Progenitor cell of endocrine pancreas (in vitro differentiated cells): ENCODE measurements around the gene ECHDC3. TPM values are rescaled to one million over a fixed set of nuclear protein-coding genes. Genes with fewer than 3 reads are reported as not detected.

ENCODE experiments used
- DNase-seq: peaks from one replicate; pipeline ENCODE4 v3.0.0; 2021; ENCODE audit warnings: low spot score; ENCODE audit not compliant: unreplicated experiment
- H3K27ac Mint-ChIP-seq: 2 replicates; pipeline ENCODE4 v1.8.0; 2021; ENCODE audit warnings: mild to moderate bottlenecking, moderate library complexity, mixed read lengths
- H3K27me3 Mint-ChIP-seq: 2 replicates; pipeline ENCODE4 v1.8.0; 2021; ENCODE audit warnings: mixed read lengths
- H3K36me3 Mint-ChIP-seq: 2 replicates; pipeline ENCODE4 v1.8.0; 2022; ENCODE audit warnings: mixed read lengths; ENCODE audit not compliant: insufficient read depth
- H3K4me1 Mint-ChIP-seq: 2 replicates; pipeline ENCODE4 v1.8.0; 2021; ENCODE audit warnings: low read depth, mixed read lengths
- H3K4me3 Mint-ChIP-seq: 2 replicates; pipeline ENCODE4 v1.8.0; 2021; ENCODE audit warnings: low read depth, mild to moderate bottlenecking, moderate library complexity, mixed read lengths
- H3K9me3 Mint-ChIP-seq: 2 replicates; pipeline ENCODE4 v1.8.0; 2021; ENCODE audit warnings: low read depth, mixed read lengths
- CTCF ChIP-seq: fragments of 200-600 bp; sonication (generic); IDR thresholded peaks from one replicate; pipeline ENCODE4 v1.5.0; 2021; ENCODE audit warnings: antibody characterized with exemption, mild to moderate bottlenecking; ENCODE audit not compliant: unreplicated experiment
- total RNA-seq: library from RNA; stranded (reverse); gene quantifications from 2 replicates; pipeline ENCODE4 v1.2.1, GENCODE V29; 2021

The ECHDC3 gene
- total RNA-seq, 1 donor from 2014 or later: 2.3 TPM

DNA sequence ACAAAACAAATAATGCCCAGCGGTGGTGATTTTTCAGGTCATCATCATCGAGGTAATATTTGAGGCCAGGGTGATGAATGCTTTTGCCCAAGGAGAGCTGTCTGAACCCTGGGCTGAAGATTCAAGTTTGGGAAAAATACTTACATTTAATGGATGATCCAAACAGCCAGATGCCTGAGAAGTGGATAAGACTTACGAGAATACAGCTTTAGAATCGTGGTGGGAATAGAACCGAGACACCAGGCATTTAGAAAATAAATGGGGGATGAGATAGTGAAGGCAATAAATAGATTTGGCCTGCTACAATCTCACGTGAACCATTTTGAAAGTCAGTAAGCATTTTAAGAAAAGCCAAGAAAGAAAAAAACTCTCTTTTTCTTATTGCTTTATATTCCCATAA lies 68.8 kb downstream of the ECHDC3 start:
- DNase-seq: no peak
- no peaks in the 10 kb centered on the region for H3K36me3 Mint-ChIP-seq
- no peak overlapping the region for H3K27ac Mint-ChIP-seq
- no peak for TF ChIP-seq CTCF
- no peak overlapping the region for H3K4me3 Mint-ChIP-seq
- H3K4me1 Mint-ChIP-seq: peaks cover 3% of the 10 kb centered on the region
- no peaks in the 10 kb centered on the region for H3K27me3 Mint-ChIP-seq
- H3K9me3 Mint-ChIP-seq: no peaks in the 10 kb centered on the region

- H3K27ac Mint-ChIP-seq: no peak overlapping the region
- no peak for DNase-seq
- H3K9me3 Mint-ChIP-seq: no peaks in the 10 kb centered on the region
- no peaks in the 10 kb centered on the region for H3K27me3 Mint-ChIP-seq
- no peak for TF ChIP-seq CTCF
- H3K36me3 Mint-ChIP-seq: no peaks in the 10 kb centered on the region
- H3K4me3 Mint-ChIP-seq: no peak overlapping the region
- peaks cover 3% of the 10 kb centered on the region for H3K4me1 Mint-ChIP-seq
Observed at GRCh38 chr10:11813177-11813576, 71.0 kb downstream of the ECHDC3 start.

Other genes with a start within 250 kb of the ECHDC3 start
- gene USP6NL, start 130.7 kb upstream of the ECHDC3 start, total RNA-seq: 37.3 and 39.2 TPM in 2 replicates
- 18.8 and 19.0 TPM in 2 replicates for gene PROSER2, start 81.0 kb downstream of the ECHDC3 start, total RNA-seq